Kidney (tissue), 14 donors: ENCODE results near the gene B2M. TPM values are rescaled to one million over a fixed set of nuclear protein-coding genes. Genes with fewer than 3 reads are reported as not detected.
A peak's percentile ranks its signal among the peaks of the same experiment; 100 is the strongest.

Experiments
- DNase-seq, 5 donors: peaks; one replicate each; pipeline ENCODE4 v3.0.0-alpha.2; 2013 to 2020
- FAIRE-seq: peaks from 2 replicates; lab custom pipeline; 2012; peaks lifted over from hg19 to GRCh38; lab: Jason Lieb, UNC
- H3K27ac ChIP-seq, 2 donors: one replicate each; pipeline ENCODE4 v1.7.0; 2013; ENCODE audit warnings: low read depth in 2 of 2, low read length in 2 of 2, inconsistent platforms in 1 of 2
- H3K27me3 ChIP-seq: one replicate; pipeline ENCODE4 v1.7.1; 2013; ENCODE audit warnings: low read length, inconsistent platforms; ENCODE audit not compliant: control insufficient read depth, insufficient read depth
- H3K36me3 ChIP-seq, 3 donors: one replicate each; pipeline versions ENCODE4 v1.7.0 to v1.7.1; 2013; ENCODE audit warnings: low read length in 3 of 3, control low read depth in 1 of 3, inconsistent platforms in 1 of 3; ENCODE audit not compliant: insufficient read depth in 3 of 3, control insufficient read depth in 2 of 3
- H3K4me1 ChIP-seq, 3 donors: one replicate each; pipeline versions ENCODE4 v1.7.0 to v1.7.1; 2013; ENCODE audit warnings: low read length in 3 of 3, inconsistent platforms in 1 of 3, low read depth in 1 of 3; ENCODE audit not compliant: control insufficient read depth in 2 of 3, insufficient read depth in 2 of 3
- H3K4me3 ChIP-seq, 3 donors: one replicate each; pipeline versions ENCODE4 v1.7.0 to v1.8.1; 2013; ENCODE audit warnings: low read length in 3 of 3, control low read depth in 1 of 3, inconsistent platforms in 1 of 3
- H3K9ac ChIP-seq, 3 donors: one replicate each; pipeline versions ENCODE4 v1.7.0 to v1.7.1; 2013; ENCODE audit warnings: low read length in 3 of 3, control low read depth in 1 of 3, inconsistent platforms in 1 of 3
- H3K9me3 ChIP-seq, 3 donors: one replicate each; pipeline versions ENCODE4 v1.7.0 to v1.7.1; 2013; ENCODE audit warnings: low read length in 3 of 3, control low read depth in 1 of 3, inconsistent platforms in 1 of 3; ENCODE audit not compliant: control insufficient read depth in 2 of 3, insufficient read depth in 1 of 3
- CTCF ChIP-seq: IDR thresholded peaks from 3 replicates; pipeline ENCODE4 v1.5.1; 2012; ENCODE audit warnings: mild to moderate bottlenecking, moderate library complexity, borderline replicate concordance; ENCODE audit not compliant: insufficient read depth; ENCODE audit errors: extremely low read depth
- intact Hi-C: fragments of 100-400 bp; cut with DNase I; formaldehyde crosslinking; loops from one replicate; pipeline ENCODE4 v1.11.1; 2022
- polyA plus RNA-seq: library from polyadenylated mRNA; stranded (reverse); fragments of 350-450 nt; fragmentation: Illumina TruSeq; extraction: RNeasy Lipid Tissue Mini Kit (QIAGEN cat#74804); gene quantifications from one replicate; pipeline ENCODE4 v1.2.3, GENCODE V29; 2014; ENCODE audit warnings: low read depth, low replicate concordance; ENCODE audit not compliant: insufficient read depth
- total RNA-seq: library from RNA; stranded (reverse); fragmentation: NEBNext Ultra II Directional; extraction: Animal tissue kit (Norgen Biotek cat#: 25700); gene quantifications from one replicate; pipeline ENCODE4 v1.2.1, GENCODE V29; 2021
- donor health status: control.
- donor health status: control.
- donor health status: control.
- donor health status: control.
- donor health status: control.
- donor health status: DM: yes; HTN: yes; CAD: no.
- donor health status: Normal renal cell carcinoma (clear cell type).

Gene B2M
- total and polyA plus RNA-seq, 2 donors from 2014 or later: 1,898 to 3,515 TPM

GRCh38 chr15:44662478-44663409, 48.6 kb upstream of the B2M start:
- Histone ChIP-seq H3K4me3 (peak overlapping the region; percentile 81 to 94 (median 92)), H3K9me3 (no peaks in the 10 kb centered on the region), H3K36me3 (peaks cover 3 to 8% (median 7%) of the 10 kb centered on the region in 3 donors), H3K27me3 (no peaks in the 10 kb centered on the region), H3K4me1 (peaks cover 0 to 7% (median 3%) of the 10 kb centered on the region in 3 donors), H3K27ac (peak overlapping the region; percentile 95), H3K9ac (peak overlapping the region; percentile 70 to 96 (median 96))
- intact Hi-C loops: loop anchor here (5.0 kb wide), 1 partner anchor 75 kb away; the partner anchor contains the start of gene TRIM69
- DNase-seq (peak in 4 of 5 donors; percentile 40 to 91 (median 80)), FAIRE-seq (no peak)
- TF ChIP-seq CTCF: no peak

GRCh38 chr15:44663410-44664308, 47.7 kb upstream of the B2M start, which contains the start of gene SPG11:
Gene SPG11, minus strand, starts transcription at chr15:44663662. Its CDS starts 15 bp downstream, at chr15:44663647.
- H3K27me3 ChIP-seq: no peaks in the 10 kb centered on the region
- peak; percentile 86 for TF ChIP-seq CTCF
- peaks cover 3 to 8% (median 7%) of the 10 kb centered on the region in 3 donors for H3K36me3 ChIP-seq
- peak within 1 kb of the TSS; percentile 70 to 96 (median 96) for H3K9ac ChIP-seq
- peak within 1 kb of the TSS; percentile 81 to 94 (median 92) for H3K4me3 ChIP-seq
- FAIRE-seq: peak; percentile 21
- peak within 1 kb of the TSS; percentile 95 for H3K27ac ChIP-seq
- no peaks in the 10 kb centered on the region for H3K9me3 ChIP-seq
- intact Hi-C loops: loop anchor here (5.0 kb wide), 1 partner anchor 74 kb away; the partner anchor contains the start of gene TRIM69
- peak; percentile 99 for DNase-seq
- peaks cover 0 to 7% (median 3%) of the 10 kb centered on the region in 3 donors for H3K4me1 ChIP-seq

- H3K36me3 ChIP-seq: no peaks in the 10 kb centered on the region
Measured at GRCh38 chr15:44666210-44667038, 44.9 kb upstream of the B2M start.

More at GRCh38 chr15:44666210-44667038, 44.9 kb upstream of the B2M start:
- no peak overlapping the region for H3K27ac ChIP-seq
- no peak overlapping the region for H3K9ac ChIP-seq
- H3K4me3 ChIP-seq: no peak overlapping the region
- DNase-seq (no peak), FAIRE-seq (no peak)
- TF ChIP-seq CTCF: no peak
- no peaks in the 10 kb centered on the region for H3K27me3 ChIP-seq
- intact Hi-C loops: no loop called here
- H3K9me3 ChIP-seq: no peaks in the 10 kb centered on the region
- peaks cover 0 to 7% (median 3%) of the 10 kb centered on the region in 3 donors for H3K4me1 ChIP-seq
